Mucosa of stomach (tissue), 1 donor: ENCODE data around the gene MGAT3.
A peak's percentile ranks its signal among the peaks of the same experiment; 100 is the strongest.

Experiments
- H3K27me3 ChIP-seq: one replicate; pipeline ENCODE4 v1.7.0; 2013; ENCODE audit warnings: mild to moderate bottlenecking, low read length; ENCODE audit not compliant: control insufficient read depth, insufficient read depth
- H3K36me3 ChIP-seq: one replicate; pipeline ENCODE4 v1.7.0; 2013; ENCODE audit warnings: low read length; ENCODE audit not compliant: control insufficient read depth, insufficient read depth
- H3K4me1 ChIP-seq: one replicate; pipeline ENCODE4 v1.7.0; 2013; ENCODE audit warnings: mild to moderate bottlenecking, low read length; ENCODE audit not compliant: control insufficient read depth, insufficient read depth
- H3K4me3 ChIP-seq: one replicate; pipeline ENCODE4 v1.7.0; 2013; ENCODE audit warnings: low read length
- H3K9ac ChIP-seq: one replicate; pipeline ENCODE4 v1.7.0; 2013; ENCODE audit warnings: mild to moderate bottlenecking, low read length, moderate library complexity
- H3K9me3 ChIP-seq: one replicate; pipeline ENCODE4 v1.7.0; 2013; ENCODE audit warnings: mild to moderate bottlenecking, low read length, moderate library complexity; ENCODE audit not compliant: control insufficient read depth
- donor health status: Pancreatic carcinoma.

Gene MGAT3

DNA sequence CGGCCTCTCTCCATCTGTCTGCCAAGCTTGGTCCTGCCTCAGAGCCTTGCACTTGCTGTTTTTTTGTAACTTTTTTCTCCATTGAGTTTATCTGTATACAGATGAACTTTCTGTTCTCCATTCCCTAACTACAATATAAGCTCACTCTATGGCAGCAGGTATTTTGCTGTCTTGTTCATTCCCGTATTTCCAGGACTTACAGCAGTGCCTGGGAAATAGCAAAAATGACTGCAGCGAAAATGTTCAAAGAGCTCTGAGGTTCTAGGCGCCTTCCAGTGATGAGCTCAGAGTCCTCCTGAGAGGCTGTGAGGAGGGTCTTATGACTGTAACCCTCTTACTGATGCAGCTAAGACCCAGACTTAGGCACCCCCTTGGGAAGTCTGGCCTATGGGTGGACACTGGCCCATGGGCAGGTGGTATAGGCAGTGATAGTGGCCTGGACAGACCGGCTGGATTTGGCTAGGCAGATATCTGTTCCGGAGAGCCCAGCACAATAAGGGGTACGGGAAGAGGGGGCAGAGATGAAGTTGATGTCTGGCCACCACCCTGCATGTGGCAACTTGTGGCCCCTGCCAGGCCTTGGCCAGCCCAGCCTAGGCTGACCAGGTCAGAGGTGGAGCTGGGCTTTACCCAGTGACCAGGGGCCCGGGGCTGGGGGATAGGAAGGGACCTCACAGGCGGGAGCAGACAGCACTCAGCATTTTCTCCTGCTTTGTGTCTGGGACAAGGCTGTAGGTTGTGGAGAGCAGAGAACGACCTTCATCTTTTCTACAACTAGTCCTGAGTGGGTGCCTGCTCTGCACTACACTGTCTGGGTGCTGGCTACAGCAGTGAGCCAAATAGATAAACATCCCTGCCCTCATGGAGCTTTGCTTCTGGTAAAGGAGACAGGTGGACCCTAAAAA, 68.2 kb downstream of the MGAT3 start:
- Histone ChIP-seq H3K9ac (no peak overlapping the region), H3K9me3 (no peaks in the 10 kb centered on the region), H3K4me3 (no peak overlapping the region), H3K4me1 (peaks cover 43% of the 10 kb centered on the region), H3K36me3 (peaks cover 27% of the 10 kb centered on the region), H3K27me3 (no peaks in the 10 kb centered on the region)

DNA sequence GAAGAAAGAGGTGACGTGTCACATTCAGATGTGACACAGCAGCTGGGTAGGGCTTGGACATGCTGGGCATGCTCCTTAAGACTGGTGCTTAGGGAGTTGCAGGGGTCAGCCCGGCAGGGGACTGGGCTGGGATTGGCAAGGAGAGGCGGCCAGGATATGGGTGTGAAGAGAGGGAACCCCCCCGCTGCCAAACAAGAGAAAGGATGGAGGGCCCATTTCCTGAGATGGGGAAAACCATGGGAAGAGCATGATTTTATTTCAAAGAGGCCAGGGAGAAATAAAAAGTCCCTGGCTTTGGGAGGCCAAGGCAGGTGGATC, 68.8 kb downstream of the MGAT3 start:
- Histone ChIP-seq H3K4me1 (peaks cover 49% of the 10 kb centered on the region), H3K36me3 (peaks cover 32% of the 10 kb centered on the region), H3K9me3 (no peaks in the 10 kb centered on the region), H3K9ac (no peak overlapping the region), H3K27me3 (no peaks in the 10 kb centered on the region), H3K4me3 (no peak overlapping the region)

DNA sequence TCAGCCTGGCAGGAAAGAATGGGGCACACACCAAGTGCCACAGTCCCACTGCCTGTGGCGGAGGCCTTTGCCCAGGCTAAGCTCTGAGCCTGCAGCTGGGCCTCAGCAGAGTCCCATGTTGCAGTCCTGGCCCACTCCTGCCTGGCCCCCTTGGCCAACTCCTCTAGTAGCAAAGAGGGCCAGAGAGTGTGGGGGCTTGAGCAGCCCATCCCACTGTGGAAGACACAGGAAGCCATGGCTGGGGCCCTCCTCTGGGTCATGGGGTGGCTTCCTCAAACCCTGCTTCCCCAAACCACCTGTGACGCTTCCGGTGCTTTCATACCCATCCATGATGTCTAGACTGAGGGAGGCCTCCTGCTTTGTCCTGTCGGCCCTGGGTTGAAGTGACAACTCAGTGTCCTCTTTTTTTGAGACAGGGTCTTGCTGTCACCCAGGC, 69.9 kb downstream of the MGAT3 start:
- Histone ChIP-seq H3K9ac (no peak overlapping the region), H3K36me3 (peaks cover 25% of the 10 kb centered on the region), H3K4me3 (no peak overlapping the region), H3K9me3 (no peaks in the 10 kb centered on the region), H3K4me1 (peaks cover 60% of the 10 kb centered on the region), H3K27me3 (no peaks in the 10 kb centered on the region)

DNA sequence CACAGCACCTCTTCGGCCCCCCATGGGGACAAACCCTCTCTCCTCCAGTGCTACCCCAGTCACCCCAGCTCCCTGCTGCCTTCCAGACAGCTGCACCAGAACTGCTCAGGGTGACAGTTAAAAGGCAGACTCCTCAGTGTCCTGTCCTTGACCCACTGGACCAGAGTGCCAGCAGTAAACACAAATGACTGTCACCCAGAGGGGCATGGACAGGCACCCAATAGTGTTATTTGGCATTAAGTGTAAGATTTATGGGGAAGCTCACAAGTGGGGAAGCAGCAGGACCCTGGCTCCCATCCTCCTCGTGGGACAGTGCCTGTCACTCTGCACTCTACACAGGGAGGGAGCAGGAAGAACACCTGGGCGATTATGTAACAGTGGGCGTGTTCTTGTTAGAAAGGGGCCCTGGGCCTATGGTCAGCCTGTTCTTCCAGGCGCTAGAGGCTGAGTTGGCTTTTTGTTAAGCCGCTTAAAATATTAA, 70.7 kb downstream of the MGAT3 start:
- Histone ChIP-seq H3K9me3 (no peaks in the 10 kb centered on the region), H3K4me1 (peaks cover 57% of the 10 kb centered on the region), H3K4me3 (no peak overlapping the region), H3K27me3 (no peaks in the 10 kb centered on the region), H3K9ac (no peak overlapping the region), H3K36me3 (peaks cover 21% of the 10 kb centered on the region)

DNA sequence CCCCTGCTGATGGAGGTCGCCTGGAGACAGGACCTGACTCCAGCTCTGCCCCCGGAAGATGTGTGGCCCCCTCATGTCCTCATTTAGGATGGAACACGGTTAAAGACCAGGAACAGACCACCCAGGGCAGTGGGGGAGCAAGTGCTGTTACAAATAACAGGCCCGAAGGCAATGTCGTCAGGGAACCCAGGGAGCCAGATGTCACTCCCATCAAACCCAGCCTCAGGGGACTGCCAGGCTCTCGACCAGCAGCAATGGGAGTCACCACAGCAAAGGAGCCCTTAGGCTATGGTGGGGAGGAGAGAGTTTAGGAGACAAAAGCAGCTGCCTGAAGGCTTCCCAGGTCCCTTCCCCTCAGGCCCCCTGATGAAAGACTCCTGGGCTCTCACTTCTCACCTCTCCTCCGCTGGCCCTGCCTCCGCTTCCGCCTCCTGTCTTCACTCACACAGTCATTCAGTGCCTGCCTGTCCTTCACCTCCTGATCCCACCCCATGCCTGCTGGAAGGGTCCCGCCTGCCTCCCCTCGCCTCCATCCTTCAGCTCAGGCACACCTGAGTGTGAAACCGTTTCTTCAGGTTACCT, 71.4 kb downstream of the MGAT3 start:
- H3K4me1 ChIP-seq = peaks cover 57% of the 10 kb centered on the region
- H3K9me3 ChIP-seq = no peaks in the 10 kb centered on the region
- peaks cover 21% of the 10 kb centered on the region for H3K36me3 ChIP-seq
- no peak overlapping the region for H3K4me3 ChIP-seq
- H3K9ac ChIP-seq = peak overlapping the region; percentile 22
- no peaks in the 10 kb centered on the region for H3K27me3 ChIP-seq

DNA sequence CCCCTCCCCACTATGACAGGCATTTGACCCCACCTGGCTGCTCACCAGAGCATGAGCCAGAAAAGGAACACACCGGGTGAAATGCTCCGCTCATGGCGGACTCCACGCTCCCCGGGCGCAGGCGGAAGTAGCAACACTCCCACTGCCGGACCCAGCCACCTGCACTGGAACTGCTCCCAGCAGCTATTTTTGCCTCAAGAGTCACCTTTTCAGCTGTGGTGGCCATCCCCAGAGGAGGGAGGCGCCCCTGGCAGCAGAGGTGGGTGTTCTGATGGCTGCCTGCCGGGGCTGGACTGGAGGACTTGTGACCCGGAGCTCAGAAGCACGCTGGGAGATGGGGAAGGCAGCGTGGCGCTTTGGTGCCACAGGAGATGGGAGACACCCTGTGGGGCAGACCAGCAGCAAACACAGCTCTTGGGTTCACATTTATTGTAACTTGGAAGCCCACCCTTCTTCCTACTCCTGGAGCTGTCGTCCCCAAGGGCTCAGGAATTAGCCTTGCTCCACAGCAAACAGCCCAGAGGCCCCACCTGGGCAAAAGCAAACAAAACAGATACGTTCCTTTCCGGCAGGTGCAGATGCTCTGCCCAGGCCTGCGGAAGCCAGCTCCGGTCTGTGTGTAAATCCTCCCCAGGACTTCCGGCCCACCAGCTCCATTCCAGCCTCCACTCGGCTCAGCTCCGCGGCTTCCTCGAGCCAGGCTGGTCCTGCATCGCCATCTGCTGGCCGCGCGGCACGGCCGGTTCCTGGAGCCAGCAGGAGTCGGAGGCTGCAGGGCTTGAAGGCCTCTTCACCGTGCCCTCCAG, 72.1 kb downstream of the MGAT3 start:
- peaks cover 21% of the 10 kb centered on the region for H3K36me3 ChIP-seq
- H3K9ac ChIP-seq = peak overlapping the region; percentile 22
- no peaks in the 10 kb centered on the region for H3K27me3 ChIP-seq
- H3K9me3 ChIP-seq = no peaks in the 10 kb centered on the region
- peaks cover 57% of the 10 kb centered on the region for H3K4me1 ChIP-seq
- peak overlapping the region; percentile 27 for H3K4me3 ChIP-seq

DNA sequence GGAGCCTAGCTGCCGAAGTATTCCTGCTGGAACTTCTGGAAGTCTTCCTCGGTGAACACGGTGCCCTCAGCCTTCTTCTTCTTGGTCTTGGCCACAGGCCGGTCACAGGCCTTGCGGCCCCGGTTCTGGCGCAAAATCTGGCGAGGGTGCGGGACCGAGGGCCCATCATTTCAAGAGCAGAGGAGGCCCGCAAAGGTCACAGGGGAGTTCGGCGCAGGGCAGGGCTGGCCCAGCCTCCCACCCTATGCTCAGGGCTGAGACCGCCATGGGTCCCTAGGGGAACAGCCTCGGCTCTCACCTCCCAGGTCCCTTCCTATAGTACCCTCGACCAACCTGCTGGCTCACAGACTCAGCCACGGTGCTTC, 72.7 kb downstream of the MGAT3 start:
- H3K9ac ChIP-seq = peak overlapping the region; percentile 22
- peak overlapping the region; percentile 27 for H3K4me3 ChIP-seq
- H3K27me3 ChIP-seq = no peaks in the 10 kb centered on the region
- H3K36me3 ChIP-seq = peaks cover 16% of the 10 kb centered on the region
- no peaks in the 10 kb centered on the region for H3K9me3 ChIP-seq
- peaks cover 57% of the 10 kb centered on the region for H3K4me1 ChIP-seq

DNA sequence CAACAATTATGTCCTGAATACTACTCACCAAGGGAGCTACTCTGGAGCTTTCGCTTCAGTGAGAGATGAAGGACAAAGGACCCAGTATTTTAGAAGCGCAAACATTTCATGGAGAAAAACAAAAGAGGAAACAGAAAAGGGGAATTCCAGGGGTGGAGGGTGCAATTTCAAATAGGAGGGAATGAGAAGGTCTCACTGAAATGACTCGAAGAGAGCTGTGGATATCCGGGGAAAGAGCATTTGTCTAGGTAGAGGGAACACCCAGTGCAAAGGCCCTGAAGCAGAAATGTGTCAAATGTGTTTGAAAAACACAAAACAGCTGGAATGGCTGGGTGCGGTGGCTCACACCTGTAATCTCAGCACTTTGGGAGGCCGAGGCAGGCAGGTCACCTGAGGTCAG, 73.3 kb downstream of the MGAT3 start:
- Histone ChIP-seq H3K4me3 (peak overlapping the region; percentile 27), H3K4me1 (peaks cover 63% of the 10 kb centered on the region), H3K9ac (no peak overlapping the region), H3K27me3 (no peaks in the 10 kb centered on the region), H3K9me3 (no peaks in the 10 kb centered on the region), H3K36me3 (peaks cover 16% of the 10 kb centered on the region)

DNA sequence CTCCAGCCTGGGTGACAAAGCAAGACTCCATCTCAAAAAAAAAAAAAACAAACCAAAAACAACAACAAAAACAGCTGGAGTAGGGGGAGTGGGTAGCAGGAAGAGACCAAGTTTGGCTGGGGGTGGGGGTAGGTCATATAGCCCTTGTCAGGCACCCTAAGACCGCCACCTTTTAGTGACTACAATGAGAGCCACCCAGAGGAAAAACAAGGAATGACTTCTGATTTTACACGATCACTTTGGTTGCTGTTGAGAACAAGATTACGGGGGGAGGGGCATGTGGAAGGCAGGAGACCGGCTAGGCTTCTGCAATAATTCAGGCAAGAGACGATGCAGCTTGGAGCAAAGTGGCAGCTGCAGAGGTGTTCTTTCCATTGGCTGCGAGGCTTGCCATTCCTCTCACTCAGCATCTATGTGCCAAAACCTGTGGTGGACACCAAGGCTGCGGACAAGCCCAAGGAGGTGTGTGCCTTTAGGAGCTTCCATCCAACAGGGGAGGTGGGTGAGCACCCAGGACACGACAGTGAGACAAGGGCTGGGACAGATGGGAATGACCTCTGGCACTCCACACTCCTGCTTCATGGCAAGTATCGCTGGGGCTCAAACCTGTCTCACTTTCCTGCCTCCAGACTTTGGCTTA, 74.0 kb downstream of the MGAT3 start:
- Histone ChIP-seq H3K9me3 (no peaks in the 10 kb centered on the region), H3K36me3 (peaks cover 16% of the 10 kb centered on the region), H3K4me1 (peaks cover 63% of the 10 kb centered on the region), H3K9ac (no peak overlapping the region), H3K27me3 (no peaks in the 10 kb centered on the region), H3K4me3 (no peak overlapping the region)

DNA sequence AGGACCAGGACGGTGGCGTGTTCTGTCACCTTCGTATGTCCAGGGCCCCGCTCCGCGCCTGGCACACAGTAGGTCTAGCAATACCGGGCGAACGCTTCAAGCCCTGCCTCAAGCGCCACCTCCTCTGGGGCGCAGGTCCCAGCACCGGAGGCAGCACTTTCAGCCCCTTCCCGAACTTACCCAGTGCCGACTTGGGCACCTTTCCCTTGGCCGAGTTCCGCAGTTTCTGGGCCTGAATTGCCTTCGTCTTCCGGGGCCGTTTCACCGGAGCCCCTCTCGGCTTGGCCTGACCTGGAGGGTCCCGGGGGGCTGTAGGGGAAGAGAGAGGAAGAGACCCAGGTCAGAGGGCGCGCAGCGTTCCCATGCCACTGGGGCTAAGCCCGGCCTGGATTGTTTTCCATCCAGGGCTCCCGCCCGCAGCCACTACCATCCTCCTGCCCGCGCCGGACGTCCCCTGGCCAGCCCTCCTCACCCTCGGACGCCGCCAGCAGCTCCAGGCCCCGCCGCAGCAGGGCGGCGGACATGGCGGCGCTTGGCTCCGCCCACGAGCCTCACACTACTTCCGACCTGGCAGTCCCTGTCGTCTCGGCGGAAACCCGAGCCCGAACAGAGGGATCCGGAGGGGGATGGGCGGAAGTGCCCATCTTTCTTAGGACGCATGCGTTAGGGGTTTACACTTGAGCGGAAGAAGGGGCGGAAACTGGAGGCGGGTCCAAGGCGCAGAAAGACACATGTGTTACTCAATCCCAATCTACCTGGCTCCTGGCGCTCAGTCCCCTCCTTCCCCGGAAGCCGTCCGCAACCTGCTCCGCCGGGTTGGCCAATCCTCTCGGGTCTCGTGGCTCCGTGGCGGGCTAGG, 75.6 kb downstream of the MGAT3 start, which contains the start of gene RPS19BP1:
Gene RPS19BP1 (minus strand): TSS at position 534 of the 859 bp plus-strand sequence. CDS start 10 bp downstream, at position 524.
- Histone ChIP-seq H3K27me3 (no peaks in the 10 kb centered on the region), H3K4me3 (peak within 1 kb of the TSS; percentile 96), H3K9ac (peak within 1 kb of the TSS; percentile 94), H3K4me1 (peaks cover 56% of the 10 kb centered on the region), H3K36me3 (peaks cover 16% of the 10 kb centered on the region), H3K9me3 (no peaks in the 10 kb centered on the region)

DNA sequence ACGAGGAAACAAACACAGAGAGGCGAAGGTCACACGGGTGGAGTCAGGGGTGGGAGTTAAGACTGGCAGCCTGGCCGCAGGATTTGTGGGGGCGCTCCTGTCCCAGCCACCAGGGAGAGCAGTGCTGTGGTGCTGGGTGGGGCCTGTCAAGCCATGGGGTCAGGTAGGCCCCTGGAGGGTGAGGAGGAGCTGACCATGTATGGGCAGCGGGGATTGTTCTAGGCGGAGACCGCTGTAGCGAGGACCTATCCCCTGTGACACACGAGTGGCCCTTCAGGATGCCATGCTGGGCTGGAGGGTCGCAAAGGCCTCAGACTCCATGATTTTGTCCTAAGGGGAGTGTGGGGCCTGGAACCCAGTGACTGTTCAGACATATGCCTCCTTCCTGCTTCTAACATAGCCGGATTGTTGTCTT, 77.3 kb downstream of the MGAT3 start:
- H3K27me3 ChIP-seq = no peaks in the 10 kb centered on the region
- H3K4me3 ChIP-seq = no peak overlapping the region
- H3K4me1 ChIP-seq = peaks cover 39% of the 10 kb centered on the region
- H3K9ac ChIP-seq = no peak overlapping the region
- peaks cover 12% of the 10 kb centered on the region for H3K36me3 ChIP-seq
- H3K9me3 ChIP-seq = no peaks in the 10 kb centered on the region
